ENCODE measurements around the gene SMOC2. TPM values are rescaled to one million over a fixed set of nuclear protein-coding genes. Genes with fewer than 3 reads are reported as not detected.

The SMOC2 gene
- total RNA-seq, 4 donors from 2014 or later = 45.8 to 130 (median 84.0) TPM

DNA sequence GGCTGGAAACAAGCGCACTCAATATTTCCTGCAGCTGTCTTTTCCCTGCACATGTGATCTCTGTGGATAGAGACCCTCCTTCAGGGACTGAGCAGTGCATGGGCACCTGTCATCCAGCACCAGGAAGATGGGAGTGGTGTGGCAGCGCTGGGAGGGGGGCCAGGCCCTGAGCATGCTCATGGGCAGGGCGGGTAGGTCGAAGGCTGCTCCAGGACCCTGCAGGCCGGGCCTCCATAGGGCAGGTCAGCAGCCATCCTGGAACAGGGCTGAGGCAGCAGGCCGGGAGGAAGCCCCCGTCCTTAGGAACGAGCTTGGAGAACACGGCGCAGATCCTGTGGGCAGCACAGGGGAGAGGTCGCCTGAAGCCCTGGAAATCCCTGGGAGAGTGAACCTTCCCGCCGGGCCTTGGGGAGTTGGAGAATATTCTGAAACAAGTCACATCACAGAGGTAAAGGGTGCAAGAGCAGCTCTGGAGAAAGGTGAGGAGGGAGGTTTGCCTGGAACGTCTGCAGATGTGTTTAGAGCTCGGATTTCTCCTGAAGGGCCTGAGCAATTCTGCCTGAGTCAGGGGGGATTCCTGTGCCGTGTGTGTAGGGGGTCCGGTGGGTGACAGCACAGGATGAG lies 133.2 kb downstream of the SMOC2 start:
- H3K4me3 ChIP-seq = peak overlapping the region; percentile 15 to 44 (median 22)
- intact Hi-C loops (cut with DNase I) = no loop called here
- peak overlapping the region; percentile 76 to 84 (median 82) for H3K27ac ChIP-seq (replicated peaks in 1 of 4)

DNA sequence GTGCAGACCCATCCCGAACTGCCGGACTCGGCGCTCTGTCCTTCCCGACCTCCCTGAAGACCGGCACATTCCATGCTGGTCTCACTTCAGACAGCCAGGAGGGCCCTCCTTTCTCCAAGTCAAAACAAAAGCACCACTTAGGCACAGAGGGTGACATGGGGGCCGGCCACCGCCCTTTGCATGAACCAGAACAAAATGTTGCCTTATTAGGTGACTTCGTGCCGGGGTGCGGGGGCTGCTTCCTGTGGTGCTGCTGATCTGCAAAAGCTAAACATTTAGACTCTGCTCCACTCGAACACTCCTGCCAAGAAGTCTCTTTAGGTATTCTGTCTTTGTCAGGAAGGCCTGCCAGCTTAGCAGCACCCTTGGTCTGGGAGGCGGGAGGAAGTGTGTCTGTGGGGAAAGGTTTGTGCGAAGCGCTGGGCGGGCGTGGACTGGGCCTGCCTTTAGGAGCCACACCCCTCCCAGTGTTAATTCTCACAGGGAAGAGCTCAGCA lies 133.8 kb downstream of the SMOC2 start:
- Histone ChIP-seq H3K27ac (replicated peaks in 1 of 4) (peak overlapping the region; percentile 76 to 84 (median 82)), H3K27me3 (no peaks in the 10 kb centered on the region), H3K4me1 (peaks cover 17 to 59% (median 50%) of the 10 kb centered on the region in 4 donors), H3K9me3 (no peaks in the 10 kb centered on the region), H3K36me3 (no peaks in the 10 kb centered on the region), H3K4me3 (peak overlapping the region; percentile 15 to 44 (median 22))
- 27% methylated on average over 14 of the region's 17 CpGs for WGBS
- intact Hi-C loops (cut with DNase I) = no loop called here
- no peak for TF ChIP-seq CTCF (IDR thresholded peaks at IDR 0.05)
- TF ChIP-seq EP300 (IDR thresholded peaks at IDR 0.05) = no peak
- peak; percentile 64 to 83 for TF ChIP-seq POLR2AphosphoS5 (IDR thresholded peaks at IDR 0.05)
- no peak for TF ChIP-seq POLR2A (IDR thresholded peaks at IDR 0.05; ENCODE audit: low read depth)
- peak; percentile 95 for DNase-seq (ENCODE audit: extremely low spot score)

More for the DNA sequence above, 133.2 kb downstream of the SMOC2 start:
- no peak for TF ChIP-seq EP300 (IDR thresholded peaks at IDR 0.05)
- no peak for TF ChIP-seq POLR2A (IDR thresholded peaks at IDR 0.05; ENCODE audit: low read depth)
- no peak for TF ChIP-seq POLR2AphosphoS5 (IDR thresholded peaks at IDR 0.05)
- no peak for TF ChIP-seq CTCF (IDR thresholded peaks at IDR 0.05)
- H3K36me3 ChIP-seq = no peaks in the 10 kb centered on the region
- peaks cover 17 to 54% (median 45%) of the 10 kb centered on the region in 4 donors for H3K4me1 ChIP-seq
- WGBS = 77% methylated on average over 17 of the region's 17 CpGs
- no peak for DNase-seq (ENCODE audit: extremely low spot score)
- no peaks in the 10 kb centered on the region for H3K27me3 ChIP-seq
- no peaks in the 10 kb centered on the region for H3K9me3 ChIP-seq

- Histone ChIP-seq H3K27ac (replicated peaks in 1 of 4) (peak overlapping the region; percentile 76 to 84 (median 82)), H3K36me3 (no peaks in the 10 kb centered on the region), H3K4me1 (peaks cover 17 to 65% (median 52%) of the 10 kb centered on the region in 4 donors), H3K4me3 (peak overlapping the region; percentile 15 to 44 (median 22)), H3K27me3 (no peaks in the 10 kb centered on the region), H3K9me3 (no peaks in the 10 kb centered on the region)
- TF ChIP-seq EP300 (IDR thresholded peaks at IDR 0.05) (no peak), CTCF (IDR thresholded peaks at IDR 0.05) (no peak), POLR2A (IDR thresholded peaks at IDR 0.05; ENCODE audit: low read depth) (no peak), POLR2AphosphoS5 (IDR thresholded peaks at IDR 0.05) (no peak)
- WGBS = 70% methylated on average over 15 of the region's 15 CpGs
- no peak for DNase-seq (ENCODE audit: extremely low spot score)
- intact Hi-C loops (cut with DNase I) = no loop called here
Observed at GRCh38 chr6:168575346-168576098, 134.5 kb downstream of the SMOC2 start.

GRCh38 chr6:168576388-168576787 lies 135.4 kb downstream of the SMOC2 start:
- H3K4me1 ChIP-seq = peaks cover 17 to 65% (median 52%) of the 10 kb centered on the region in 4 donors
- H3K9me3 ChIP-seq = no peaks in the 10 kb centered on the region
- H3K27me3 ChIP-seq = no peaks in the 10 kb centered on the region
- H3K4me3 ChIP-seq = no peak overlapping the region
- TF ChIP-seq POLR2A (IDR thresholded peaks at IDR 0.05; ENCODE audit: low read depth) = no peak
- no peak for TF ChIP-seq EP300 (IDR thresholded peaks at IDR 0.05)
- TF ChIP-seq CTCF (IDR thresholded peaks at IDR 0.05) = no peak
- no peaks in the 10 kb centered on the region for H3K36me3 ChIP-seq
- WGBS = 94% methylated on average over 14 of the region's 14 CpGs
- no peak overlapping the region for H3K27ac ChIP-seq (replicated peaks in 1 of 4)
- no peak for DNase-seq (ENCODE audit: extremely low spot score)
- intact Hi-C loops (cut with DNase I) = no loop called here
